ENCODE results near the gene MAP3K6. TPM values are rescaled to one million over a fixed set of nuclear protein-coding genes. Genes with fewer than 3 reads are reported as not detected.

The MAP3K6 gene
- total and polyA plus RNA-seq, 4 experiments from 2014 or later: 4.5 to 11.7 (median 8.5) TPM

DNA sequence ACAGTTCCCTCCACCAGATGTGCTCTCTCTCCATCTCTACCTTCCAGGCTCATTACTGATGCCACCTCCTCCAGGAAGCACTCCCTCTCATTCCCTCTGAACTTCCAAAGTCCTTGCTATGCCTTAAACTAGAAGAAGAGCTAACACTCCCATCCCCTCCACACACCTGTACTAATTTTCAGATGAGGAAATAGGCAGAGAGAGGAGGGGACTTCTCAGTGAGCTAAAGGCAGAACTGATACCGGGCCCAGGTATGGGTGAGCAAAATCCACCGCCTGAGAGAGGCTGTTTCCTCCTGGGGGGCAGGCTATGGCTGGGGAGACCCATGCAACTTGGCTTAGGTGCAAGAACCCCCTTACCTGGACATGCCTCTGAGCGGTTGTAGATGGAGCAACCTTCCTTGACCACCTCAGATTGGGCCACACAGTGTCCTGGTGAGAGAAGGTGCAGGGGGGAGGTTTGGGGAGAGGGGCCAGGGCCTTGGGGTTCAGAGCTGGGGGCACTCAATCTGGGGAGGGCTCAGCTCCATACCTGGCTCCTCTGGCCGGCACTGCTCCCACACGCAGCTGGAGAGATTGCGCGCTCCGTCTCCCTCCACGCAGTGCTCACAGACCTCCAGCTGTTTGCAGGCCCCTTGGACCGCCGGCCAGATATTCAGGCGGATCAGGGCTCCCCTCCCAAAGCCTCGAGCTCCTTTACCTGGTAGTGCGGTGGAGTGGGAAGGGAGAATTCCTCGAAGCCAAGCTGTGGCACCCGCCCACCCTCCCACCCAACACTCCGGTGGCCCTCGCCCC is 15.4 kb upstream of the MAP3K6 start:
- H3K36me3 Mint-ChIP-seq: no peaks in the 10 kb centered on the region

DNA sequence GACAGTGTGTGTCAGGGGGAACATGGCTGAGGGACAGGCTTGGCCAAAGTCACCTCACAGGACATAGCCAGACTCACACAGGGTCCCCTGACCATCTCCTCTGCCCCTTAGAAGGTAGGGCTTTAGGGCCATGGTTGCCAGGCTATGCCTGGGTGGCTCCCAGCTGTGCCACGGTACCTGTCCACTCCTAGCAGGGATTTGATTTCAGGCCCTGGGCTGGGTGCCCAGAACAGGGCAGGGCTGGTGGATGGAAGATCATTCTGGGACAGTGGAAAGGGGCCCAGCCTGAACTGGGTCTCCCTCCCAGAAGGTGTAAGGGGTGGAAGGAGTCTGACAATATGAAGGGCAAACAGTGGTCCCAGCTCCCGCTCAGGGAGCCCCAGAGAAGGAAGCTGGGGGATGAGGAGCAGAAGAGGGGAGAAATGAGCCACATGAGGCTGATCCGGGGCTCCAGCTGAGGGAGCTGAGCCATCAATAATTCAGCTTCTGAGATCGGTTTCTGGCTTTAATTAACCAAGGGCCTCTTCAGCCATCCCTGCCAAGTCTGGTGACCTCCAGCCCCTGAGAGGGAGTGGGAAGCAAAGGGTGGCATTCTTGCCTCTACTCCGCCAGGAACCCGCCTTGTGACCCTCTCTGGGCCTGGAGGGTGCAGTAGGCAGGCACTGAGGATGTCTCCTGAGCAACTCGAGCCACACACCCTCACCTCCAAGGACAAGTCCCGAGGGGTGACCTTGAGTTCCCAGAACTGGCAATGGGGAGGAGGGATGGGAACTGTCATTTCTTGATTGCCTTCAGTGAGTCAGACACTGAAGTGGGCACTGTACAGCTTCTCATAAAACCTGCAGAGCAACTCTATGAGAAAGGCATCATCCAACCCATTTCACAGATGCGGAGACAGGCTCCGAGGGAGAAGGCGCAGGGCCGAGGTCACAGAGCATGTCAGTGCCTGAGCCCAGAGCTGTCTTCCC is 14.3 kb upstream of the MAP3K6 start:
- no peak for DNase-seq
- Mint-ChIP-seq H3K36me3 (no peaks in the 10 kb centered on the region), H3K27ac (peak overlapping the region in 1 of 7 donors; percentile 64), H3K4me3 (no peak overlapping the region), H3K27me3 (peaks cover 0 to 2% of the 10 kb centered on the region in 2 donors), H3K9me3 (no peaks in the 10 kb centered on the region), H3K4me1 (peaks cover 0 to 2% (median 0%) of the 10 kb centered on the region in 4 donors)
- ChIA-PET POLR2A (ENCODE audit: partially characterized antibody) (no interaction called here), CTCF (ENCODE audit: partially characterized antibody) (interaction anchor here (2.7 to 12.1 kb wide), 3 partner anchors 24 to 83 kb away, joined by 9 to 325 read pairs (median 130); no protein-coding TSS in a partner anchor)
- Histone ChIP-seq H3K9me3 (ENCODE audit: control insufficient read depth in 1 of 2, low read length in 2 of 2) (no peaks in the 10 kb centered on the region), H3K27ac (ENCODE audit: low read depth, low read length) (no peak overlapping the region), H3K36me3 (ENCODE audit: insufficient read depth, low read length) (no peaks in the 10 kb centered on the region), H3K27me3 (ENCODE audit: insufficient read depth, low read length) (no peaks in the 10 kb centered on the region), H3K4me3 (ENCODE audit: low read length in 2 of 2) (no peak overlapping the region), H3K4me1 (ENCODE audit: insufficient read depth, low read length) (no peaks in the 10 kb centered on the region)
- intact Hi-C loops (cut with micrococcal nuclease): no loop called here

More for the DNA sequence above, 15.4 kb upstream of the MAP3K6 start:
- Histone ChIP-seq H3K4me1 (ENCODE audit: insufficient read depth, low read length) (no peaks in the 10 kb centered on the region), H3K9me3 (ENCODE audit: control insufficient read depth in 1 of 2, low read length in 2 of 2) (no peaks in the 10 kb centered on the region), H3K36me3 (ENCODE audit: insufficient read depth, low read length) (no peaks in the 10 kb centered on the region), H3K27ac (ENCODE audit: low read depth, low read length) (no peak overlapping the region), H3K27me3 (ENCODE audit: insufficient read depth, low read length) (no peaks in the 10 kb centered on the region), H3K4me3 (ENCODE audit: low read length in 2 of 2) (no peak overlapping the region)
- DNase-seq: no peak
- CTCF ChIA-PET (ENCODE audit: partially characterized antibody): interaction anchor here (1.1 to 12.1 kb wide), 4 partner anchors 25 to 84 kb away, joined by 3 to 325 read pairs (median 70); no protein-coding TSS in a partner anchor
- POLR2A ChIA-PET (ENCODE audit: partially characterized antibody): interaction anchor here (1.1 kb wide), 1 partner anchor 25 kb away, joined by 4 read pairs; no protein-coding TSS in a partner anchor
- Mint-ChIP-seq H3K27ac (no peak overlapping the region), H3K4me3 (no peak overlapping the region), H3K4me1 (peaks cover 0 to 2% (median 0%) of the 10 kb centered on the region in 4 donors), H3K27me3 (peaks cover 1 to 2% of the 10 kb centered on the region in 2 donors), H3K9me3 (no peaks in the 10 kb centered on the region)
- intact Hi-C loops (cut with micrococcal nuclease): no loop called here

DNA sequence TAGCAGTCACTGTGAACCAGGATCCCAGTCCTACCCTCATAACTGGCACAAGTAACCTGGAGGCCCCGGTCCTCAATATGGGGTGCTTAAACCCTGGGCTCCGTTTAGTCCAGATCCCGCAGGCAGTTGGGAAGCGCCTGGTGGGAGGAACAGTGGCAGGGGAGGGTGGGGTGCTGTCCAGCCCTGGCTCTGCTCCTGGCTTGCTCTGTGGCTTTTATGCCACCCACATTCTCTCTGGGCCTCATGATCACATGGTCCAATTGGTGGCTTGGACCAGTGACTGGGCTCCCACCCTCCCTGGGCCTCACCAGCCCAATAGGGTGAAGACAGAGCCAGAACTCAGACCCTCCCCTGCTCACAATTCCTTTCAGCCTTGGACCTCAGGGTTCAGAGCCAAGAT is 13.5 kb upstream of the MAP3K6 start:
- Histone ChIP-seq H3K9me3 (ENCODE audit: control insufficient read depth in 1 of 2, low read length in 2 of 2) (no peaks in the 10 kb centered on the region), H3K4me1 (ENCODE audit: insufficient read depth, low read length) (no peaks in the 10 kb centered on the region), H3K27me3 (ENCODE audit: insufficient read depth, low read length) (no peaks in the 10 kb centered on the region), H3K36me3 (ENCODE audit: insufficient read depth, low read length) (no peaks in the 10 kb centered on the region), H3K4me3 (ENCODE audit: low read length in 2 of 2) (no peak overlapping the region), H3K27ac (ENCODE audit: low read depth, low read length) (no peak overlapping the region)
- DNase-seq: no peak
- peaks cover 0 to 2% of the 10 kb centered on the region in 2 donors for H3K27me3 Mint-ChIP-seq
- no peaks in the 10 kb centered on the region for H3K9me3 Mint-ChIP-seq
- no peaks in the 10 kb centered on the region for H3K36me3 Mint-ChIP-seq
- peaks cover 0 to 2% (median 0%) of the 10 kb centered on the region in 4 donors for H3K4me1 Mint-ChIP-seq
- ChIA-PET CTCF (ENCODE audit: partially characterized antibody) (interaction anchor here (0.9 kb wide), 1 partner anchor 10 kb away, joined by 3 read pairs; no protein-coding TSS in a partner anchor), POLR2A (ENCODE audit: partially characterized antibody) (no interaction called here)
- no peak overlapping the region for H3K4me3 Mint-ChIP-seq
- intact Hi-C loops (cut with micrococcal nuclease): no loop called here
- H3K27ac Mint-ChIP-seq: no peak overlapping the region

DNA sequence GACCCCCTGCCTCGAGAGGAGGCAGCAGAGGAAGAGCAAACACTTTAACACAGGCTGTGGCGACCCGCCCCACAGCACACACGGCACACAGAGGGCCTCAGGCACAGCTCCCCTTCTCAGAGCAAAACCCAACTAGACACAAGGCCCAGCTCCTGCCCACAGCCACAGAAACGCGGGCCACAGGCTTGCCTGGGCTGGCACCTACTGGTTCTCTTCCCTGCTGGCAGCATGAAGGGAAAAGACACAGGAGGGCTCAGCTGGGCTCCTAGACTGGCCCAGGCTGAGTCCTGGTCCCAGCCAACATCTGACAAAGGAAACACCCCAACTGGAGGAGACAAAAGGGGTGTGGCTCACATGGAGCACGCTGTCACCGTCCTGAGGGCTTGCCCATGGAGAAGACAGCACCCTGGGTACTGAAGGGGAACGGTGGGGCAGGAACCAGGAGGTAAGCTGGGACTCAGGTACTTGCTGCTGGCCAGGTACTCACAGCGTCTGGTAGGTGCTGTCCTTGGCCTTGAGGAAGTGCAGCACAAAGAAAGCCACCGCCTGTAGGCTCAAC is 12.9 kb upstream of the MAP3K6 start:
- no peaks in the 10 kb centered on the region for H3K4me1 ChIP-seq (ENCODE audit: insufficient read depth, low read length)
- intact Hi-C loops (cut with micrococcal nuclease): no loop called here
- no peaks in the 10 kb centered on the region for H3K9me3 ChIP-seq (ENCODE audit: control insufficient read depth in 1 of 2, low read length in 2 of 2)
- ChIA-PET POLR2A (ENCODE audit: partially characterized antibody) (interaction anchor here (0.9 kb wide), 1 partner anchor 14 kb away, joined by 3 read pairs; no protein-coding TSS in a partner anchor), CTCF (ENCODE audit: partially characterized antibody) (interaction anchor here (0.9 kb wide), 1 partner anchor 11 kb away, joined by 3 read pairs; no protein-coding TSS in a partner anchor)
- DNase-seq: no peak
- Mint-ChIP-seq H3K4me3 (no peak overlapping the region), H3K36me3 (no peaks in the 10 kb centered on the region), H3K4me1 (peaks cover 0 to 2% (median 0%) of the 10 kb centered on the region in 4 donors), H3K9me3 (no peaks in the 10 kb centered on the region), H3K27me3 (peaks cover 0 to 2% of the 10 kb centered on the region in 2 donors), H3K27ac (no peak overlapping the region)
- H3K27me3 ChIP-seq (ENCODE audit: insufficient read depth, low read length): no peaks in the 10 kb centered on the region
- no peak overlapping the region for H3K4me3 ChIP-seq (ENCODE audit: low read length in 2 of 2)
- H3K36me3 ChIP-seq (ENCODE audit: insufficient read depth, low read length): no peaks in the 10 kb centered on the region
- no peak overlapping the region for H3K27ac ChIP-seq (ENCODE audit: low read depth, low read length)

DNA sequence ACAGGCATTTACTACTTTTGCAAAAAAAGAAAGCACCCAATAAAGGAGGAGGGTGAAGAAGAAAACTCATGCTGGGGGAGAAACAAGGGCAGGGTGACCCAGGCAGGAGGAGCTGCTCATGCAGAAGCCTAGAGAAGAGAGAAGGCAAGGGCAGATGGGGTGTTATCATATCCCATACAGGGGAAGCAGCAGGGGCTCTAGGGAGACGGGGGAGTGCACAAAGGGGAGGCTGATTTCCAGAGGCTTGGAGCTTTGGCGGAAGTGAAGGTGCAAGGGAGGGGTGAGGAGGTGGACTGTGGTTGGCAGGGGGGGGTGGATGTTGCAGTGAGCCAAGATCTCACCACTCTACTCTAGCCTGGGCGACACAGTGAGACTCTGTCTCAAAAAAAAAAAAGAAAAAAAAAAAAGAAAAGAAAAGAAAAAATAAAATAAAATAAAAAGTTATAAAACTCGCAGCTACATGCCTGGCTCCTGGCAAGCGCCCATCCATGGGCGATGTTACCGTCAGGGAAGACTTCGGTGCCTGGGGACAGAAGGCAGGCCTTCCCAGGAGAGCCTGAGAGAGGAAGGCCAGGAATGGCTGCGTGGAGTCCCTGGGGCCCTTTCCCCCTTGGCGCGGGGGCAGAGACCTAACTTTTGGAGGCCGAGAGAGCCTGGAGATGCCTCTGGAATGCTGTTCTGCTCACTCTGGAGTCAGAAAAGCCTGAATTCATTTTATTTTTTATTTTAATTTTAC is 11.2 kb upstream of the MAP3K6 start:
- Histone ChIP-seq H3K9me3 (ENCODE audit: control insufficient read depth in 1 of 2, low read length in 2 of 2) (no peaks in the 10 kb centered on the region), H3K36me3 (ENCODE audit: insufficient read depth, low read length) (no peaks in the 10 kb centered on the region), H3K27ac (ENCODE audit: low read depth, low read length) (no peak overlapping the region), H3K4me1 (ENCODE audit: insufficient read depth, low read length) (no peaks in the 10 kb centered on the region), H3K4me3 (ENCODE audit: low read length in 2 of 2) (no peak overlapping the region), H3K27me3 (ENCODE audit: insufficient read depth, low read length) (no peaks in the 10 kb centered on the region)
- H3K27ac Mint-ChIP-seq: peak overlapping the region in 1 of 7 donors; percentile 48
- H3K27me3 Mint-ChIP-seq: peaks cover 0 to 2% of the 10 kb centered on the region in 2 donors
- DNase-seq: no peak
- H3K4me3 Mint-ChIP-seq: no peak overlapping the region
- CTCF ChIA-PET (ENCODE audit: partially characterized antibody): interaction anchor here (0.6 to 2.7 kb wide), 6 partner anchors 10 to 203 kb away, joined by 3 to 8 read pairs (median 4); partner anchors contain the start of gene MAP3K6
- no peaks in the 10 kb centered on the region for H3K36me3 Mint-ChIP-seq
- intact Hi-C loops (cut with micrococcal nuclease): no loop called here
- H3K9me3 Mint-ChIP-seq: no peaks in the 10 kb centered on the region
- POLR2A ChIA-PET (ENCODE audit: partially characterized antibody): no interaction called here
- H3K4me1 Mint-ChIP-seq: peaks cover 0 to 2% (median 0%) of the 10 kb centered on the region in 4 donors

DNA sequence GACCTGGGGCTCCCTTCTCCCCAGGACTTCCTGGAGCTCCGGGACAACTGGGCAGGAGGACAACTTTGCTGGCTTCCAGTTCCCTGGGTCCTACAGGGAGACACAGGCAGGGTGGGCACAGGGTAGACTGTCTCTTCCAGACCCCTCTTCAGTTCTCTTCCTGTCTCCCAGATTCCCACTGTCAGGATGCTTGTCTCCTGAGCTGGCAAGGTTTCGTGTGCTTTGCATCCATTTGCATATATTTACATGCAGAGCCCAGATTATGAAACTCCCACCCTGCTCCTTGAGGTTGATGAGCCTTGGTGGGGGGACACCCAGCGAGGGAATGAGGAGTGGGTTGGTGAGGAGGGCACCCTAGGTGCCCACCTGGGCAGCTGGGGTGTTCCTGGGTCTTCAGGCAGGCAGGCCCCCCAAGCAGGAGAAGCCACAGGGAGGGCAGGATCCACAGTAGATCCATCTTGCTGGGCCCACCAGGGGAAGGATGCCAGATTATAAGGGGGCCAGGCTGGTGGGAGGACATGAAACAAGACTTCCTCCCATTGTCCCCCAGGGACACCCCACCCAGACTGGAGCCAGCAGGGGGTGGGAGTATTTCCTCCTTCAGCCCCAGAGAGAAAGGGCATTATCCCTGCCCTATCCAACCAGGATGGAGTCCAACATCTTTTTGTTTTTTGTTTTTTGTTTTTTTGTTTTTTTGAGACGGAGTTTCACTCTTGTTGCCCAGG is 7.8 kb upstream of the MAP3K6 start, which contains the start of gene FCN3:
Gene FCN3 (minus strand): TSS at position 463 of the 725 bp plus-strand sequence. CDS start 6 bp downstream, at position 457.
- Mint-ChIP-seq H3K4me1 (peaks cover 0 to 6% (median 0%) of the 10 kb centered on the region in 4 donors), H3K36me3 (no peaks in the 10 kb centered on the region), H3K4me3 (no peak within 1 kb of the TSS), H3K27ac (no peak within 1 kb of the TSS), H3K27me3 (no peaks in the 10 kb centered on the region), H3K9me3 (no peaks in the 10 kb centered on the region)
- POLR2A ChIA-PET (ENCODE audit: partially characterized antibody): no interaction called here
- Histone ChIP-seq H3K9me3 (ENCODE audit: control insufficient read depth in 1 of 2, low read length in 2 of 2) (no peaks in the 10 kb centered on the region), H3K36me3 (ENCODE audit: insufficient read depth, low read length) (no peaks in the 10 kb centered on the region), H3K4me1 (ENCODE audit: insufficient read depth, low read length) (no peaks in the 10 kb centered on the region), H3K27ac (ENCODE audit: low read depth, low read length) (no peak within 1 kb of the TSS), H3K27me3 (ENCODE audit: insufficient read depth, low read length) (no peaks in the 10 kb centered on the region), H3K4me3 (ENCODE audit: low read length in 2 of 2) (no peak within 1 kb of the TSS)
- intact Hi-C loops (cut with micrococcal nuclease): no loop called here
- CTCF ChIA-PET (ENCODE audit: partially characterized antibody): interaction anchor here (1.7 kb wide), 1 partner anchor 78 kb away, joined by 4 read pairs; no protein-coding TSS in a partner anchor
- DNase-seq: no peak
